Pancreas (tissue), 10 donors: ENCODE data around the gene ANKRD44. TPM values are rescaled to one million over a fixed set of nuclear protein-coding genes. Genes with fewer than 3 reads are reported as not detected.
A peak's percentile ranks its signal among the peaks of the same experiment; 100 is the strongest.

Experiments used
- ATAC-seq, 4 donors: fragments of 200-7000 bp; cut with Tn5 transposase; one replicate each; pipeline versions ENCODE4 v1.8.0 to v1.9.1; 2020; ENCODE audit warnings: mild to moderate bottlenecking in 4 of 4, moderate library complexity in 4 of 4
- DNase-seq, 6 donors: peaks; one replicate each; pipeline ENCODE4 v3.0.0-alpha.2; 2020
- FAIRE-seq: peaks from 2 replicates; lab custom pipeline; 2012; peaks lifted over from hg19 to GRCh38; lab: Jason Lieb, UNC
- H3K27ac ChIP-seq, 4 donors: fragments of 200-600 bp; sonication (generic); 1 replicate in 3 of 4; 2 replicates in 1 of 4; pipeline versions ENCODE4 v1.5.0 to v1.8.0; 2020
- H3K27me3 ChIP-seq, 4 donors: fragments of 200-600 bp; one replicate each; pipeline ENCODE4 v1.8.0; 2021
- H3K36me3 ChIP-seq, 3 donors: fragments of 200-600 bp; sonication (generic) in 1 of 3; one replicate each; pipeline versions ENCODE4 v1.5.0 to v1.8.0; 2020 to 2021
- H3K4me1 ChIP-seq, 3 donors: fragments of 200-600 bp; one replicate each; pipeline ENCODE4 v1.8.0; 2021
- H3K4me3 ChIP-seq, 4 donors: fragments of 200-600 bp; sonication (generic) in 2 of 4; one replicate each; pipeline versions ENCODE4 v1.5.0 to v1.8.0; 2020 to 2021
- H3K9me3 ChIP-seq, 4 donors: fragments of 200-600 bp; one replicate each; pipeline ENCODE4 v1.8.0; 2021
- WGBS, 2 donors: extraction: QIAGEN DNeasy Blood & Tissue Kit; methylation state at CpG; one replicate each; pipeline ENCODE4 v1.1.7; 2013; 5-methylcytosine and 5-hydroxymethylcytosine counted together
- intact Hi-C, 3 donors: fragments of 100-400 bp; cut with DNase I; formaldehyde crosslinking; loops; one replicate each; pipeline versions ENCODE4 v1.11.1 to v1.14.2; 2022
- polyA plus RNA-seq, 2 donors: library from polyadenylated mRNA; stranded (reverse); fragments of 200-250 nt; gene quantifications; one replicate each; pipeline ENCODE4 v1.2.3, GENCODE V29; 2013
- total RNA-seq, 6 donors: library from RNA; stranded (reverse); fragmentation: NEBNext Ultra II Directional in 4 of 6; extraction: Animal tissue kit (Norgen Biotek cat#: 25700) in 4 of 6; gene quantifications; one replicate each; pipeline versions ENCODE4 v1.2.1 to v1.2.4, GENCODE V29; 2021 to 2023
- TF ChIP-seq, protein P1 (sequence below), 4 donors: fragments of 200-600 bp; sonication (generic) in 3 of 4; IDR thresholded peaks; one replicate each; pipeline versions ENCODE4 v1.5.0 to v1.8.0; 2021; ENCODE audit warnings: antibody characterized with exemption in 4 of 4
- donor health status: healthy with polysubstance abuse.
- donor health status: DM: no; HTN: no; CAD: no; lungs with moderate emphysema.
- donor health status: DM: no; HTN: no; CAD: no.
- donor health status: control.
- donor health status: control.
- donor health status: Bipolar disorder and iron deficiency.
- donor health status: DM: yes; HTN: yes; CAD: no.
- donor health status: DM: no; HTN: no; CAD: no.
- donor health status: DM: no; HTN: no; CAD: no.
- donor health status: DM: yes; HTN: yes; CAD: no.

Gene ANKRD44
- total and polyA plus RNA-seq, 8 donors: 1.9 to 12.5 (median 7.7) TPM

DNA sequence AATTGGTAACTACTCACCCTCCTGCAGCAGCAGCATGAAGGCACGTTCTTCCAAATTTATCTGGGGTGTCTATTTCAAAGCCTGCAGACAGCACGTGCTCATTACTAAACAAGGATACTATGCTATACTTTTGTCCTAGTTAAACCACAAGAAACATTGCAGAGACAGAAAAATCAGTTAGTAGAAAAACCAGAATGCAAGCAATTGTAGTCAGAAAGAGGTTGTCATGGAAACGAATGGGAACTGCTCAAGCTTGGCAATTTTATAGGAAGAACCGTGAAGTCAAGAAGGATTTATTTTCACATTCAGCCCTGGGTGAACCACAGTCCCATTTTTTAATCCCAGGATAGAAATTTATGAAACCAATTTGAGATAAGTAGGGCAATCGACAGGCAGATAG is 221.9 kb downstream of the ANKRD44 start:
- WGBS, 2 donors: 56 to 65% methylated on average over 5 of the region's 5 CpGs
- no peak overlapping the region for H3K4me3 ChIP-seq
- ATAC-seq: no peak
- DNase-seq: no peak
- H3K27me3 ChIP-seq: no peaks in the 10 kb centered on the region
- no peaks in the 10 kb centered on the region for H3K36me3 ChIP-seq
- intact Hi-C loops: no loop called here
- no peaks in the 10 kb centered on the region for H3K9me3 ChIP-seq
- FAIRE-seq: no peak
- TF ChIP-seq, protein P1, sequence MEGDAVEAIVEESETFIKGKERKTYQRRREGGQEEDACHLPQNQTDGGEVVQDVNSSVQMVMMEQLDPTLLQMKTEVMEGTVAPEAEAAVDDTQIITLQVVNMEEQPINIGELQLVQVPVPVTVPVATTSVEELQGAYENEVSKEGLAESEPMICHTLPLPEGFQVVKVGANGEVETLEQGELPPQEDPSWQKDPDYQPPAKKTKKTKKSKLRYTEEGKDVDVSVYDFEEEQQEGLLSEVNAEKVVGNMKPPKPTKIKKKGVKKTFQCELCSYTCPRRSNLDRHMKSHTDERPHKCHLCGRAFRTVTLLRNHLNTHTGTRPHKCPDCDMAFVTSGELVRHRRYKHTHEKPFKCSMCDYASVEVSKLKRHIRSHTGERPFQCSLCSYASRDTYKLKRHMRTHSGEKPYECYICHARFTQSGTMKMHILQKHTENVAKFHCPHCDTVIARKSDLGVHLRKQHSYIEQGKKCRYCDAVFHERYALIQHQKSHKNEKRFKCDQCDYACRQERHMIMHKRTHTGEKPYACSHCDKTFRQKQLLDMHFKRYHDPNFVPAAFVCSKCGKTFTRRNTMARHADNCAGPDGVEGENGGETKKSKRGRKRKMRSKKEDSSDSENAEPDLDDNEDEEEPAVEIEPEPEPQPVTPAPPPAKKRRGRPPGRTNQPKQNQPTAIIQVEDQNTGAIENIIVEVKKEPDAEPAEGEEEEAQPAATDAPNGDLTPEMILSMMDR (IDR thresholded peaks at IDR 0.05): no peak
- no peaks in the 10 kb centered on the region for H3K4me1 ChIP-seq
- no peak overlapping the region for H3K27ac ChIP-seq

DNA sequence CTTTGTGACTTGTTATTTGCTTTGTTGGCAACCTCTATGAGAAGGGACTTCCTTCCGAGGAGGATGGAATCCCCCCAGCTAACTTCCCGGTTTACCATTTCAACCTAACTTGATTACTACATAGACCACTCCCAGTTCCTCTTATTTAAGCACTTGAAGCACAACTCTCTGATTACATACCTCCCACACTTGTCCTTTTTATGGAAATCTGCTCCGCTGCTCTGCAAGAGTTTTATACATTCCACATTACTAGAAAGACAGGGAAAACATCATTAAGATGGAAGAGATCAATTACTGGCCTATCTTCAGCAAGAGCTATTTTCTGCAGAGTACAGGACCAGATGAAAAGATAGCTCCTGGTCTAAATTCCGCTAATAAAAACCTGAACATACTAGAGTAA is 224.1 kb downstream of the ANKRD44 start:
- H3K27ac ChIP-seq: no peak overlapping the region
- TF ChIP-seq, protein P1 (IDR thresholded peaks at IDR 0.05): no peak
- no peaks in the 10 kb centered on the region for H3K4me1 ChIP-seq
- WGBS, 2 donors: 83 to 92% methylated on average over 4 of the region's 4 CpGs
- H3K9me3 ChIP-seq: no peaks in the 10 kb centered on the region
- ATAC-seq (peak in 2 of 4 donors; percentile 32 to 42), DNase-seq (no peak), FAIRE-seq (no peak)
- no peak overlapping the region for H3K4me3 ChIP-seq
- no peaks in the 10 kb centered on the region for H3K27me3 ChIP-seq
- no peaks in the 10 kb centered on the region for H3K36me3 ChIP-seq
- intact Hi-C loops: no loop called here

DNA sequence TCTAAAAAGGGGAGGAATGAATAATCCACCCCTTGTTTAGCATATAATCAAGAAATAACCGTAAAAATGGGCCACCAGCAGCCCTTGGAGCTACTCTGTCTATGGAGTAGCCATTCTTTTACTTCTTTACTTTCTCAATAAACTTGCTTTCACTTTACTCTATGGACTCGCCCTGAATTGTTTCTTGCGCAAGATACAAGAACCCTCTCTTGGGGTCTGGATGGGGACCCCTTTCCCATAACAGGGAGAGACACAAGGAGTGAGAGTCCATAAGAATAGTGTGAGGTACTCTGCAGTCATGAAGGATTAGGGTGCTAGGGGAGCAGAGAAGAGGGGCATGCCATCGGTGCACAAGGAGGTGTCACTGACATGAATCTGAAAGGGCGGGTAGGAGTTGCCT is 224.9 kb downstream of the ANKRD44 start:
- H3K27me3 ChIP-seq: no peaks in the 10 kb centered on the region
- no peak for FAIRE-seq
- DNase-seq: no peak
- TF ChIP-seq, protein P1 (IDR thresholded peaks at IDR 0.05): no peak
- intact Hi-C loops: no loop called here
- no peaks in the 10 kb centered on the region for H3K4me1 ChIP-seq
- H3K4me3 ChIP-seq: no peak overlapping the region
- ATAC-seq: no peak
- no peaks in the 10 kb centered on the region for H3K36me3 ChIP-seq
- no peak overlapping the region for H3K27ac ChIP-seq
- no peaks in the 10 kb centered on the region for H3K9me3 ChIP-seq
- WGBS, 2 donors: 97 to 98% methylated on average over 5 of the region's 5 CpGs

DNA sequence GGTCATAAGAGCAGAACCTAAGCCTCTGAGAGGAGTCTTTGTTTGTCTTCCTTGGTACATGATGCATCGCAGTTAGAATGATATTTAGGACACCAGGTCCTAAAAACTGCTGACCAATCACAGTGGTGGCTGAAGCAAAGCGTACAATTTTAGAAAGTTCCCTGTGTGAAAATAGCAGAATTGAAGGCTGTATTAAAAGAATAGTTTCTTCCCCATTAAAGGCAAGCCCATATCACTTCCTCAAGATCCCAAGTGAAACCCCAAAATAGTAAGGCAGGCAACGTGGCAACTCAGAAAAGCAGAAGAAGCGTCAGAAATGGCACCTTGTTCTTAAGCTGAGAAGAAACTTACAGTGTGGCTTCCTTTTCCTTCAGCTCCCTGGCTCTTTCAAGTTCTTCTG is 229.3 kb downstream of the ANKRD44 start:
- intact Hi-C loops: no loop called here
- peak in 1 of 4 donors; percentile 42 for ATAC-seq
- Histone ChIP-seq H3K36me3 (no peaks in the 10 kb centered on the region), H3K27me3 (no peaks in the 10 kb centered on the region), H3K4me3 (no peak overlapping the region), H3K27ac (no peak overlapping the region), H3K4me1 (peaks cover 0 to 3% (median 0%) of the 10 kb centered on the region in 3 donors), H3K9me3 (no peaks in the 10 kb centered on the region)
- no peak for FAIRE-seq
- DNase-seq: no peak
- WGBS, 2 donors: 90 to 92% methylated on average over 4 of the region's 4 CpGs
- TF ChIP-seq, protein P1 (IDR thresholded peaks at IDR 0.05): no peak

DNA sequence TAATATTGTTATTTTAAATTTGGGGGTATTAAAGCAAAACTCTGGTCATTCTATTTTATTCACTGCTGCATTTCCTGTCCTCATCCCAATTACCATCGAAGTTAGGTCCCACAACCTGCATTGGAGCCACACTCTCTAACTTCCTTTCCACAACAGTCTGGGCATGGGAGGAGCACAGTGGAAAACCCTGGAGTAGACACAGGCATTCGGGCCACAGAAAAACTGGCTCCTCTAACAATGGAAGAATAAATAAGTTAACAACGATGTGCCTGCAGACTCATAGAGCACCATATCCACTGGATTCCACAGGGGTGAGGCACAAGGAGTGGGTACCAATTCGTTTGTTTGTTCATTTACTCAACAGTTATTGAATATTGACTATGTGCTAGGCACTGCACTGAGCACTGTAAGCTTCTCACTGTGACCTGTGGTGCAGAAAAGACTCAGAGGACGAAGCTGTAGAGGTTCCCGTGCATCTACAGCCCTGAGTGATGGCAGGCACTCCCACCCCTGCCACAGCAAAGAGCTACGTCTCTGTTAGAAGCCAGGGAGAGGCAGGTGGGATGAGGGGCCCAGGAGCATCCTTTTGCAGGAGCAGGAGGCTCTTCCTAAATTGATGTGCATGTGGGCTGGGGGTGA is 229.9 kb downstream of the ANKRD44 start:
- TF ChIP-seq, protein P1 (IDR thresholded peaks at IDR 0.05): no peak
- Histone ChIP-seq H3K27ac (no peak overlapping the region), H3K4me1 (peaks cover 0 to 3% (median 0%) of the 10 kb centered on the region in 3 donors), H3K36me3 (no peaks in the 10 kb centered on the region), H3K4me3 (no peak overlapping the region), H3K9me3 (no peaks in the 10 kb centered on the region), H3K27me3 (no peaks in the 10 kb centered on the region)
- DNase-seq (no peak), FAIRE-seq (no peak), ATAC-seq (no peak)
- intact Hi-C loops: no loop called here
- 78 to 82% methylated on average over 7 of the region's 7 CpGs for WGBS, 2 donors
